Activated CD4-positive, alpha-beta T cell treated with anti-CD3 and anti-CD28 coated beads, Interleukin-2, amount 50 U/mL, for 16 hours (primary cell): ENCODE results near the gene CLIP3.
"Not testable (repeated sequence)": the region's sequence is repeated elsewhere in the genome, so short reads cannot be mapped to it uniquely, and the experiment has no call there.

ENCODE experiments used
- DNase-seq: peaks from one replicate; pipeline ENCODE4 v3.0.0-alpha.2; 2020

The CLIP3 gene

DNA sequence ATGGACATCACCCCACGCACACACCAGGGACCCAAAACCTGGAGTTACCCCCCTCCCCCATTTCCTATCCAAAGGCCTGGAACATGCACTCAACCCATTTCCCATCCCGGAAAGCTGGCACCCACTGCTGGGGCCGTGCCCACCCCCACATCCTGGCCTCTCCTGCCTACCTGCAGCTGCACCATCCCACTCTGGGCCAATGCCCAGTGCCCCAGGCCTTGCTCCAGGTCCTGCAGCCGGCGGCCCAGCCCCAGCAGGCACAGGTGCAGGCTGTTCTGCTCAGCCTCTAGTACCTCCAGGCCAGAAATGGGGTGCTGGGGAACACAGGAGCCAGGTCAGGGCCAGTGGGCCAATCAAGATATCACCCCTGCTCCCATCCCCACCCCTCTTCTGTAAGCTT lies 25.7 kb downstream of the CLIP3 start:
- no peak for DNase-seq

DNA sequence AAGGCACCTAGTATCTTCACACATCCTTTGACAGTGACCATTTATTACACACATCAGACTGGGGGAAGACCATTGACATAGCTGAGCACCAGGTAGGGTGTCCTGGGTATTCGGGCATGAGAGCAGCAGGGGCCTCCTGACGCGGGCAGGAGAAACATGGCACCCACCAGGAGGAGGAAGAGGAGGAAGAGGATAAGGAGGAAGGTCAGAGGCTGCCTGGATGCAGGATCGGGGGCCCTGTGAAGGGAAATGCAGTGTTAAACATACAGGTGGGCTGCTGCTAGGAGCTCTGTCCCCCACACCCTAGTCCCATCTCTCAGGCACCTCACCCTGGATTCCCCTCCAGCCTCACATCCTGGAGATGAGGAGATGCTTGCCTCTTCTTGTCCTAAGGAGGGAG lies 29.4 kb downstream of the CLIP3 start:
- no peak for DNase-seq

DNA sequence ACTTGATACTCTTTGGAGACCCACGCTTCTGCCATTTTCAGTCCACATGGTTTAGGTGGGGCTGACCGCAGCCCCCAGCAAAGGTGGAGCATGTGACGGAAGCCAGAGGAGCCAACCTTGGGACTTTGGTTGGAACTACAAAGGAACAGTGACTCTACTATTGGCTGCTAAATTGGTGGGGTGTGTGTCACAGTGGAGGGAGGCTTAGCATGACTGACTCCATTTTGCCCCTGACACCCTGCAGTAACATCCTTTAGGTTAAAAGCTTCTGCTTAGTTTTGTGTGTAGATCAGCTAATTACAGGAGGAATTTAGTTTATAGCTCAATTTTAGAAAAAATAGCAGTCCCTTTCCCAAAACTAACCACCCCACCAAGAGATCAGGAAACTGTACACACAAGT lies 31.1 kb downstream of the CLIP3 start:
- DNase-seq = no peak

DNA sequence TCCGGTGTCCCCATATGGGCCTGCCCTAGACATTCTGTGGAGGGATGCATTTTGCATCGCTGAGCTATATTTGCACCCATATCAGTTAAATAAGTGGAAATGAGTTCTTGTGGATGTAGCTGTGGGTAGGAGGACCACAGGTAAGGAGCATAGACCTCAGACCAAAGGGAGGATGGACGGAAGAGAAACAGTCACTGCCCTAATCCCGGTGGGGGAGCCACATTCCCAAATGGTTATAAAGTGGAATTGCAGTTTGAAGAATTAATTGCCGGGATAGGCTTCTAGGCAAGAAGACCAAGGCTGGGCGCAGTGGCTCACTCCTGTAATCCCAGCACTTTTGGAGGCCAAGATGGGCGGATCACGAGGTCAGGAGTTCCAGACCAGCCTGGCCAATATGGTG lies 35.9 kb downstream of the CLIP3 start:
- DNase-seq = no peak

DNA sequence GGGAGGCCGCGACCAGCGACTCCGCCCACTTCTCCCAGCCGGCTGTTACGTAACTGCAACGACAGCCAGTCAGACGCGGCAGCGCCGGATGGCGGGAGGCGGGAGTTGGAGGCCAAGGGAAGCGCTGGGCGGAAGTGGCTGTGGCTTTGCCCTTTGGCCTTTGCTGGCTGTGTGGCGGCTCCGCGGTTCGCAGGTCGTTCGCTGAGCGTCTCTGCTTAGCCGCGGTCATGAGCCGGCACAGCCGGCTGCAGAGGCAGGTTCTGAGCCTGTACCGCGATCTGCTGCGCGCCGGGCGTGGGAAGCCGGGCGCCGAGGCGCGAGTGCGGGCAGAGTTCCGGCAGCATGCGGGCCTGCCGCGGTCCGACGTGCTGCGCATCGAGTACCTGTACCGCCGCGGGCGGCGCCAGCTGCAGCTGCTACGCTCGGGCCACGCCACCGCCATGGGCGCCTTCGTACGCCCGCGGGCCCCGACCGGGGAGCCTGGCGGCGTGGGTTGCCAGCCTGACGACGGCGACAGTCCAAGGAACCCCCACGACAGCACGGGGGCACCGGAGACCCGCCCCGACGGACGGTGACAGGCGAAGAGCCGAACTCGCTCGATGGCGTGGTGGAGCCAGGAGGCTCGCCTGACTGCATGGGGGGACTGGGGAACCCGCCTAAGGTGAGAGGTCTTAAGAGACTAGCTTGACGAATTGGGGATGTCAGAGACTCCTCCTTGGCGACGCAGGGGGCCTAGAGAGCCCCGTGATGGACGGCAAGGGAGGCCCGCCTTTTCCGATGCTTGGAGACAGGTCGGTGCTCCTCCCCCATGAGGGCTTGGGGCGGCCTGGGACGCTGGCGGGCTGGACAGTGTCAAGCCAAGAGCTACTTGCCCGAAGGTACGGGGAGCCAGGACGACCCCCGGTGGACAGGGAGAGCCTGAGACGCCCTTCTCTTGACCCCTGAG lies 37.4 kb downstream of the CLIP3 start, which contains the start of gene SDHAF1:
Gene SDHAF1 (plus strand): TSS at position 141 of the 946 bp plus-strand sequence. CDS start 87 bp downstream, at position 228.
- DNase-seq = peak; percentile 97

DNA sequence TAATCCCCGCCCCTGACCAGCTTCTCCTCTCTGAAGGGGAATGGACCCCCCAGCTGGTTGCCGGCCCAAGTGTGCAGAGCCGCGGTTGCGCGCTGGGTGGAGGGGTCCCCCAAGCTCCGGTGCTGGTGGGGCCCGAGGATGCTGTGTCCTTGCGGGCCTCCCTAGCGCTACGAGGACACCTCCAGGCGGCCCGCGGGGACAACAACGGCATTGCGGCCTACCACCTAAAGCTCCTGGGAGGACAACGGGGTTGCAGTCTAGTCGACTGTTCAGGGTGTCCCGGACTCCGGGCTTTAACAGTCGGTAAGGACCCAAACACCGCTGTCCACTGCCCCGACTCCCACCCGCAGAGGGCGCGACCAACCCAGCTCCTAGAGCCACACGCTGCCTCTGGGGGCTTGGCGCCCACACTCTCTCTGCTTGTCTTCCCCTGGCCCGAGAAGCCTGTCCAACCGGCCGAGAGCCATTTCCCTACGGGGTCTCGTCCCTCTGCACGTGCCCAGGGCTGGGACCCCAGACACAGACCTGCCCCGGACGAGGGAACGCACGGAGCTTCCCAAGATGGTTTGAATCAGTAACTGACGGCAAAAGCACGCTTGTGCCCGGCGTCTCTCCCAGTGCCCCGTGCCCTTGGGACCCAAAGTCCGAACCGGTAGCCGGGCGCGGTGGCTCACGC lies 38.6 kb downstream of the CLIP3 start:
- no peak for DNase-seq

DNA sequence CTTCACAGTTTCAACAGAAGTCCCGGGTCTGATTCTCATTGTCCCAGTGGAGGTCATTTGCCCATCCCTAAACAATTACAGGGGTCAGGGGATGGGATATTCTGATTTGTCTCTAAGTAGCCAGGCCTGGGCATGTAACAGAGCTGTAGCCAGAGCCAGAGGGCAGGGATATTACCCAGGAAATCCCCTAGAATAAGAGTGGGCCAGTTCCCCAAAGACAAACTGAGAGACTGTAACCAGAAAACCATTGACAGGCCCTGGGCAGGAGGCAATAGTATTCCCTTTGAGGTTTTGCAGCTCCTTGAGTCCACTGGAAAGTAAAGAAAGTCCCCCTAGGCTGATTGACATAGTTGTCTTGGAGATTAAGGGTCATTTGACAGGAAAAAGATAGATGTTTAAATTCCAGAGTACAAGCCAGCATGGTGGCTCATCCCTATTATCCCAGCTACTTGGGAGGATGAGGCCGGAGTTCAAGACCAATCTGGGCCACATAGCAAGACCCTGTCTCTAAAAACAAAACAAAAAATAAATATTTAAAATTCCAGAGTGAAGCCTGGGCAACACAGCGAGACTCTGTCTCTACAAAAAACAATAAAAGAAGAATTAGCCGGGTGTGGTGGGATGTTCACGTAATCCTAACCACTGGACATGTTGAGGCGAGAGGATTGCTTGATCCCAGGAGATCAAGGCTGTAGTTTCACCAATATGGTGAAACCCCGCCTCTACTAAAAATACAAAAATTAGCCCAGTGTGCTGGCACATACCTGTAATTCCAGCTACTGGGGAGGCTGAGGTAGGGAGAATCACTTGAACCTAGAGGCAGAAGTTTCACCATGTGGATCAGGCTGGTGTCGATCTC lies 39.5 kb downstream of the CLIP3 start:
- no peak for DNase-seq

DNA sequence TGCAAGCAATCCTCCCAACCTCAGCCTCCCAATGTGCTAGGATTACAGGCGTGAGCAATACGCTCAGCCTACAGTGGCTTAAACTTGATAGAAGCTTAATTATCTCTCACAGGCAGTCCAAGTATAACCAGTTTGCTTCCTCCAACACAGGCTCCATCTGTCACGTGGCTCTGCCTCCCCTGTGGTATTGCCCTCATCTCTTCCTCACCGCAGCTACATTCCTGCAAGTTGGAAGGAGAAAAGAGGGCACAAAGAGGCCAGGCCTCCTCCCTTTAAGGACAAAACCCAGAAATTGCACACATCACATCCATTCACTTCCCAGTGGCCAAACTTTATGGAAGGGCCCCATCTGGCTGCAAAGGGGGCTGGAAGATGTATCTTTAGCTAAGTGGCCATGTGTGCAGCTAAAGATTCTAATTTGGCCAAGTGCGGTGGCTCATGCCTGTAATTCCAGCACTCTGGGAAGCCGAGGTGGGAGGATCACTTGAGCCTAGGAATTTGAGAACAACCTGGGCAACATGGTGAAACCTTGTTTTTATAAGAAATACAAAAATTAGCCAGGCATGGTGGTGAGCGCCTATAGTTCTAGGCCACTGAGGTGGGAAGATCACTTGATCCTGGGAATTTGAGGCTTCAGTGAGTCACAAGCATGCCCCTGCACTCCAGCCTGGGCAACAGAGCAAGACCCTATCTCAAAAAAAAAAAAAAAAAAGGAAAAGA lies 40.8 kb downstream of the CLIP3 start:
- no peak for DNase-seq

DNA sequence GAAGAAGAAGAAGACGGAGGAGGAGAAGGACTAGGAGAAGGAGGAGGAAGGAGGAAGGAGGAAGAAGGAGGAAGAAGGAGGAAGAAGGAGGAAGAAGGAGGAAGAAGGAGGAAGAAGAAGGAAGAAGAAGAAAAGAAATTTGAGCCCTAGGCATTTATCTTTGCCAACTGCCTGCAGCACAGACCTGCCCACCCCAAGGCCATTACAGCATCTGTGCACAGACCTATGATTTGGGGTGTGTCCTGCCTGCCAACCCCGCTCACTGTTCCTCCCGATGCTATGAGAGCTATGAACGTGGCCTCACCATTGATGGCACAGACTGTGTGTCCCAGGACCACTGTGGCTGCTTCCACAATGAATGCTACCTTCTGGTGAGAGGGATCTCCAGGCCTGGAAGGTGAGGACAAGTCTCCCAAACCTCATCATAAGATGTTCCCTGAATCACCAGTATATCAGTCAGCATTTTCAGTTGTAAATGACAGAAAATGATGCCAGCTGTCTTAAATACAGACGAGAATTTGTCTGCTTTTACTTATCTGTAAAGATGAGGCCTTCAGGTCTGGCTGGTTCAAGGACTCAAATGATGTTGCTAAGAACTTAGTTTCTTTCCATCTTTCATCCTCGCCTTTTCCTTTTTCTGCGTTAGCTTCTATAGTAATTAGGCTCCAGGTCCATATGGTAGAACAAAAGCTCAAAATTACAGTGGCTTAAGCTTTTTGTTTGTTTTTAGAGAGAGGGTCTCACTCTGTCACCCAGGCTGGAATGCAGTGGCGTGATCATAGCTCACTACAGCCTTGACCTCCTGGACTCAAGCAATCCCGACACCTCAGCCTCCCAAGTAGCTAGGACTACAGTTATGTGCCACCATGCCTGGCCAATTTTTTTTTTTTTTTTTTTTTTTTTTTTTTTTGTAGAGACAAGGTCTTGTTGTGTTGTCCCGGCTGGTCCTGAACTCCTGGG lies 41.6 kb downstream of the CLIP3 start:
- no peak for DNase-seq

DNA sequence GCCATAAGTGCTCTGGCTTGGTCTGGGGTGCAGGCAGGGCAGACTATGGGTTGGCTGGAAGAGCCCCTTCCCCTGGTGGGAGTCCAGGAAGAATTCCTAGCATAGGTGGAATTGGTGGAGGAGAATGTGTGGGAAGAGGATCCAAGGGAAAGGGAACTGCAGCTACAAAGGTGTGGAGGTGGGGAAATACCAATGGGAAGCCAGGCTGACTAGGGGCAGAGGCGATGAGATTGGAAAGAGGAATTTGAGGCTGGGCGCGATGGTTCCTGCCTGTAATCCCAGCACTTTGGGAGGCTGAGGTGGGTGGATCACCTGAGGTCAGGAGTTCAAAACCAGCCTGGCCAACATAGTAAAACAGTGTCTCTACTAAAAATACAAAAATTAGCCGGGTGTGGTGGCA lies 42.5 kb downstream of the CLIP3 start:
- no peak for DNase-seq

DNA sequence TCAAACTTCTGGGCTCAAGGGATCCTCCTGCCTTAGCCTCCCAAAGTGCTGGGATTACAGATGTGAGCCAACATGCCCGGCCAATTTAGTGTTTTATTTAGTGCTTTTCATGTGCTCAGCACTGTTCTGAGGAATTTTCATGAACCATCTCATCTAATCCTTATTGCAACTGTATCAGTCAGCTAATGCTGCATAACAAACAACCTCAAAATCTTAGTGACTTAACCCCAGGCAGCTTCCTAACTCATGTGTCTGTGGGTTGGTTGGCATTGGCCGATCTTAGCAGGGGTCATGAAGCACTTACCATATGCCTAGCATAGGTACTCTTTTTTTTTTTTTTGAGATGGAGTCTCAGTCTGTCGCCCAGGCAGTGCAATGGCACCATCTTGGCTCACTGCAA lies 43.8 kb downstream of the CLIP3 start:
- DNase-seq = no peak

DNA sequence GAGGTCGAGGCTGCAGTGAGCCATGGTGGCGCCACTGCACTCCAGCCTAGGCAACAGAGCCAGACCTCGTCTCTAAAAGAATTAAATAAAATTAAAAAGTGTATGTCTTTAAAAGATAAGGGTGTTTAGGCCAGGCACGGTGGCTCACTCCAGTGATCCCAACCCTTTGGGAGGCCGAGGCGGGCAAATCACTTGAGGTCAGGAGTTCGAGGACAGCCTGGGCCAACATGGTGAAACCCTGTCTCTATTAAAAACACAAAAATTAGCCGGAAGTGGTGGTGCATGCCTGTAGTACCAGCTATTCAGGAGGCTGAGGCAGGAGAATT lies 45.1 kb downstream of the CLIP3 start:
- no peak for DNase-seq

DNA sequence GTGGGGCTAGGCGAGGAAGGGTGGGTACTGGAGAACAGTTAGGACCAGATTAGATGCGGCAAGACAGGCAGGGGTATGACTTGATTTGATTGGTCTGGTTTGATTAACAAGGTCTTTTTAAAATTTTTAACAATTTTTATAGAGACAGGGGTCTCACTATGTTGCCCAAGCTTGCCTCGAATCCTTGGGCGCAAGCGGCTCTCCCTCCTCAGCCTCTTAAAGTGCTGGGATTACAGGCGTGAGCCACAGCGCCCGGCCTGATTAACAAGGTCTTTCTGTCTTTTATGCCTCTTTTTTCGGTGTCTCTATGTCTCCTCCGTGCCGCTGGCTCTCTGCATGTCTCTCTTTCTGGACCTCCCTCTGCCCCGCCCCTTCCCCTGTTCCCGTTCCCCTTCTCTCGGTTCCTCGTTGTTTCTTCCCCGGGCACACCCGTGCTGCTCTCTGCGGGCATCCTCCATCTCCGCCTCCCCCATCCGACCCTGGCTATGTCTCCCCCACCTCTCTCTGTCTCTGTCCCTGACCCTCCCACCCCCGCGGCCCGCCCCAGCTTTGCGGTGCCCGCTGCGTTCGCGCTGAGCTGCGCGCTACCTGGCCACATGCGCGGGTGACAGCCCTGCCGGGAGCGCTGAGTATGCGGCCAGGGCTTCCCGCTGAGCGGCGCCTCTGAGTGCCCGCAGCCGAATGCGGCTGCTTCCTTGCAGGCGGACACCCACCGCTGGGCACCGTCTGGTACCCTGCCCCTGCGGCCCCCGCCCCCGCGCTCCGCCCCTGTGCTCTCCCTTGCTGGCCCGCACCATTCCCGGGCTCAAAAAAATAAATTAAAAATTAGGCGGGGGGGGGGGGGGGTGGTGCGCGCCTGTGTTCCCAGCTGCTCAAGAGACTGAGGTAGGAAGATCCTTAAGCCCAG lies 45.8 kb downstream of the CLIP3 start:
- no peak for DNase-seq

DNA sequence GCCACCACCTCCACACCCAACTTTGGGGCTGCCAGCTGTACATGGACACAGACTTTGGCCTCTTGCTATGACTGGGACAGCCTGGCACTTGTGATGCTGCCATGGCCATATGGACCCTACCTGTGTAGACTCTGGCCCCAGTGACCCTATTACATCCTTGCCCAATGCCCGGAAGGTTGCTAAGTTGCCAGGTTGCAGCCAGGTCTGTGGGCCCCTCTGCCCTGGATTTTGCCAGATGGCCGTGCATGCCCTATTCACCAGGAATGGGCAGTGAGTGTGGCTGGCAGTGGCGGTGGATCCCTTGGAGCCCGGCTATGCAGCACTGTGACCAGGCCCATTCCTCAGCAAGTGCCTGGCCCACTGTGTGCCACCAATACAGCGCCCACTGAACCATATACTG lies 46.6 kb downstream of the CLIP3 start:
- DNase-seq = no peak

DNA sequence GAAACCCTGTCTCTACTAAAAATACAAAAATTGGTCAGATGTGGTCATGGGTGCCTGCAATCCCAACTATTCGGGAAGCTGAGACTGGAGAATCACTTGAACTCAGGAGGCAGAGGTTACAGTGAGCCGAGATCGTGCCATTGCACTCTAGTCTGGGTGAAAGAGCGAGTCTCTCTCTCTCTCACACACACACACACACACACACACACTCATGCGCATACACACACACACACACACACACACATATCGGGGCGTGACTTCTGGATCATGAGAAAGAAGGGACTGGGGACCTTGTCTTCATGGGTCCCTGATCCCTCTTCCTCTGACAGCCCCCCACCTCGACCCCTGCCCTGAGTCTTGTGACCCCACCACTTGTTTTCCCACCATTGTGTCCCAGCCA lies 49.5 kb downstream of the CLIP3 start:
- no peak for DNase-seq

DNA sequence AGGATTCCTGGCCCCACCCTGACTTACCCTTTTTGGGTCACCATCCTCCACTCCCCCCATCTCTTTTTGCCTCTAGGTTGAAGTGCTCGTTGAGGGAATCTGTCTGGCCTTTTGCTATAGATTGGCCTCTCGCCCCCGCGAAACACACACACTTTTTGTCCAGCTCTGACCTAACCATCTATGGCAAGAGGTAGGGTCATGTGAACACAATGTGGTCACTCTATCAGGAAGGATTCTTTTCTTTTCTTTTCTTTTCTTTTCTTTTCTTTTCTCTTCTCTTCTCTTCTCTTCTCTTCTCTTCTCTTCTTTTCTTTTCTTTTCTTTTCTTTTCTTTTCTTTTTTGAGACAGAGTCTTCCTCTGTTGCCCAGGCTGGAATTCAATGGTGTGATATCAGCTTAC lies 51.7 kb downstream of the CLIP3 start:
- DNase-seq = not testable (repeated sequence)

DNA sequence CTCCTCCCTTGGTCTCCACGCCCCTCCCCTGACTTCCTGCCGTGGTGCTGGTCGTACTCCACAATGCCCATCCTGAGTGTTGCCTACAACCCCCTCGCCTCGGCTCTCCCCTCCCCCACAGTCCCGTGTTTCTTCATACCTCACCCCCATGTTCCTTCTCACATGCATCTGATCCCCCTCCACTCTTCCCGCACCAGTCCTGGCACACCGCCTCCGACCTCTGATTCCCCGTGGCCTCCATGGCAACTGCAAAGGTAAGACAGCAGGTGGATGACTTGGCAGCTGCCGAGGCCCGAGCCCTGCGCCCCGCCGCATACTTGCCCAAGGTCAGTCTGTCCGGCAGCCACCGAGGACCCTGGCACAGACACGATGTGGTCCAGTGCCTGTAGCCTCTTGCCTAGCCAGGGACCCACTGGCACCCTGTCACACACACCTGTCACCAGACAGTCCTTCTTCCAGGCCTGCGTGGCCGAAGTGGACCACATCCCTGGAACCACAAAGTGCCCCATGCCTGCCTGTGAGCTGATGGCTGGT lies 53.8 kb downstream of the CLIP3 start:
- DNase-seq = no peak

DNA sequence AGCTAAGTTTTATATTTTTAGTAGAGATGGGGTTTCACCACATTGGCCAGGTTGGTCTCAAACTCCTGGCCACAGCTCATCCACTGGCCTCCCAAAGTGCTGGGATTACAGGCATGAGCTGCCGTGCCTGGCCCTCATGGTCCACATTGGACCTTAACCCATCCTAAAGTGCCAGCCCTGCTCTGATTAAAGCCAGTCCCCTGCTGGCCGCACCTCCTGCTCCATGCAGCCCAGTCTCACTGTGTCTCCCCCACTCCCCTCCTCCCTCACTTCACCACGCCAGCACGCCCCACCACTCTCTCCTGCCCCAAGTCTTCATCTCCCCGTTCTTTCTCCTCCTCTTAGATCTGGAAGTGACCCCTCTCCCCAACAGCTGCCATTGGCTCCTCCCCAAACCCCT lies 54.4 kb downstream of the CLIP3 start:
- DNase-seq = no peak

DNA sequence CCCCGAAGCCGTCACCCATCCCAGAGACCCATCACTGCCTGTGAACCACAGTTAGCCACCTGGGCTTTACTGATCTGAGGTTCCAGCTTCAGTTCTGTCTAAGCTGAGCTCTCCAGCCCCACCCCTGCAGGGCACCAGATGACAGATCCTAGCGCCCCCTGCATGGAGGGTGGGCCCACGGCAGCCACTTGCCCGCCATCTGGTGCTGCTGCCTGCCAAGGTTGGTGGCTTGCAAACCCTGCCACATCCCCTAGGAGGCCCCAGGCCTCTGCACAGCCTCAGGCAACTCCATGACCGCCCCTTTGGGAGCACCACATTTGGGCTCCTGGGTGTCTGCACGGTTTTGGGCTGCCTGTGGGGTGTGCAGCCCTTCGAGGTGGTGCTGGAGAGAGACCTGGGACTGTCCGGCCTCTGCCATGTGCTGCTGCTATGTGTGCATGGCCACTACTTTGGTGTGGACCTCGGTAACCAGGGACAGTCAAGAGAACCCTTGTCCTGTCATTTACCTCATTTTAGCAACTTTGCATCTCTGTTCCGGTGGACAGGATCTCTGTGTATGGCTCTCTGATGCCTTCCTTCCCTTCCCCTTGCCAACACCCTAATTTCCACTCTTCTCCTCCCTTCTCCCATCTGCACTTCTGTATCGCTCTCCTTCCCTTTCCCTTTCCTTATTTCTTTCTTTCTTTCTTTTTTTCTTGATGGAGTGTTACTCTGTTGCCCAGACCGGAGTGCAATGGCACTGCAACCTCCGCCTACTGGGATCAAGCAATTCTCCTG lies 55.0 kb downstream of the CLIP3 start:
- DNase-seq = peak; percentile 45
